HG02885 (cell line): ENCODE results near the gene RRAS.
A peak's percentile ranks its signal among the peaks of the same experiment; 100 is the strongest.

ENCODE experiments used
- ATAC-seq: cut with Tn5 transposase; IDR thresholded peaks from one replicate; pipeline ENCODE4 v1.9.1; 2021; ENCODE audit warnings: mild to moderate bottlenecking; ENCODE audit not compliant: unreplicated experiment, poor library complexity

Gene RRAS

GRCh38 chr19:49677901-49678674 is 38.1 kb upstream of the RRAS start:
- no peak for ATAC-seq

DNA sequence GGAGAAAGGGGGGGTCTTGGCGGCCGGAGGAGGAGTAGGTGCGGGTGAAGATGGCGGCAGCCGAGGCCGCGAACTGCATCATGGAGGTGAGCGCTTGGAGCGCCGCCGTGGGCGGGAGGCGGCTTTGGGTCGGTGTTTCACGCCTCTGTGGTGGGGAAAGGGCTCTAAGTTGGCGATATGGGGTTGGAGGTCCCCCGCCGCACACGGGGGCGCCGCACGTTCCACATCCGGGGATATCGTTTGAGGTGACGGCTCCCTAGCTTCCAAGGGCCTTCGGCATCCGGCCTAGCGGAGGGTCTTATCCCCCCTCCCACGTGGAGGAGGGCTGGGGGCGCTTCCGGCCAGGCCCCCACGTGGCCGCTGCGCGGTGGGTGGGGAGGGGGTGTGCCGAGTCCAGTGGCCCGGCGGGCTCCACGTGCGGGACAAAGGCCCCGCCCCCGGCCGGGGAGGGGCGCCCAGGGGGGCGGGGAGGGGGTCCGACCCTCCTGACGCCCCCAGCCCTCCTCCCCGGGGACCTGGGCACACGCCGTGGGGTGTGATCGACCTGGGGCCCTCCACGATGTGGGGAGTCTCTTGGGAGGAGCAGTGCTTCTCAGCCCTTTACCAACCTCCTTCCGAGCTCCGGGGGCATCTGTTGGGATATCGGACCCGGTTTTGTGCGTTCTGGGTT is 37.4 kb upstream of the RRAS start, which contains the start of gene PRMT1:
TSS of gene PRMT1 (plus strand) at position 41 of the 670 bp plus-strand sequence. CDS start at position 51, 10 bp downstream.
- no peak for ATAC-seq

DNA sequence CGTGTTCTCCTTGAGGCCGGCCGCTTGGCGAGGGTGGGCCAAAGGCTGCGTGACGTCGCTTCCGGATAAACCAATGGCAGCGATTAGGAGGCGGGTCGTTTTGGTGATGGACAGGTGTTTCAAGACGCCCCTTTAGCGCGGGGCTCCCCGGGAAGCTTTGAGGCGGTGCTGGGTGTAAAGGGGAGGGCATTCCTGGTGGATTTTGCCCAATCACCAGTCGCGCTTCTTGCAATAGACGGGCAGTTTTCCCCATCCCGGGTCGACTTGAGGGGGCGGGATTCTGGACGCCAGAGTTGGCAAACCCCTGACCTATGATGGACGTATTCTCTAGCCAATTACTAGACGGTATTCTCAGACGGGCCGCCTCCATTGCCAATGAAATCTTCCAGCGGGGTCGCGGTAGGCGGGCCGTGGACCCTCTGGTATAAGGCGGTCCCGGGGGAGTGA is 36.9 kb upstream of the RRAS start:
- peak; percentile 72 for ATAC-seq

DNA sequence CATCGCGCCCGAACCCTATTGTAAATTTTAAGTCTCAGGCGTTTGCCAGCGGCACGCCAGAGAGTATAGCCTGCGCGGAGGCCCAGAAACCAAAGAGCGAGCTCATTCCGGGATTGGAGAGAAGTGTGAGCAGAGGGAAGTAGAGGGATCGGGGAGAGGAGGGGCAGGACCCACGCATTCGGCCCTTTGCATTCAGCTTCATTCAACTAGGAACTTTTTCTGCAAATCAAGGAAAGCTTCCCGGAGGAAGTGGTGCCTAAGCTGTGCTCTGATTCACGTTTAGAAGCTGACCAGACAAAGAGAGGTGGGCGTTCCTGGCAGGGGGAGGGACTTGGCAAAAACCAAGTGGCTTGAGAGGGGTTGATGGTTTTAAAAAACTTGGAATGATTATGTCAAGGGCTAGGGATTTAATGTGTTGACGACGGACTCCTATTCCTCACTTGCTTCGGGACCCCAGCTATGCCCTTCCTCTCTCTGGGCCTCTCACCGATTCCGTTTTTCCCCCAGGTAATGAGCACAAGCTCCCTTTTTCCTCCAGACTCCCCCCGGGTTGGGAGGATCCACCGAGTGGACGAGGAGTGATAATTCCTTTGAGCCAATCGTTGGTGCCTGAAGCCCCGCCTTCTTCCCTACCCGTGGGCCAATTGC is 36.3 kb upstream of the RRAS start:
- peak; percentile 8 for ATAC-seq

- no peak for ATAC-seq
These were observed 32.4 kb upstream of the RRAS start for GRCh38 chr19:49672131-49672919.

DNA sequence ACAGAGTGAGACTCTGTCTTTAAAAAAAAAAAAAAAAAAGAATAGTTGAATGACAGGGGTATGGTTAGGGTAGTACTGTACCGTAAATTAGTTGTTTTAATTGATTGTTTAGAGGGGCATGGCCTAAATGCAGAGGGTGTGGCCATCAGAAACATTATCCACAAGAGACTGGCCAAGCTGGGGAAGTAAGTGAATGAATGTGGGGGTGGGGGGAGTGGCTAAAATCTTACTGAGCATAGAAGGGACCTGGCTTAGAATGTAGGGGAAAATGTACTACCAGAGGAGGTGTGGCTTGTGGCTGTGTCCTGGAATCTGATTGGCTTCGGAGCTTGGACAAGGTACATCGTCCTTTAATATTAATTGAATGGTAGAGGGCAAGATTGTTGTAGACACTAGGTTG is 29.6 kb upstream of the RRAS start:
- no peak for ATAC-seq

- no peak for ATAC-seq
These were observed 27.5 kb upstream of the RRAS start for GRCh38 chr19:49667473-49667872.

- no peak for ATAC-seq
These were observed 26.1 kb upstream of the RRAS start for GRCh38 chr19:49666120-49666444.

DNA sequence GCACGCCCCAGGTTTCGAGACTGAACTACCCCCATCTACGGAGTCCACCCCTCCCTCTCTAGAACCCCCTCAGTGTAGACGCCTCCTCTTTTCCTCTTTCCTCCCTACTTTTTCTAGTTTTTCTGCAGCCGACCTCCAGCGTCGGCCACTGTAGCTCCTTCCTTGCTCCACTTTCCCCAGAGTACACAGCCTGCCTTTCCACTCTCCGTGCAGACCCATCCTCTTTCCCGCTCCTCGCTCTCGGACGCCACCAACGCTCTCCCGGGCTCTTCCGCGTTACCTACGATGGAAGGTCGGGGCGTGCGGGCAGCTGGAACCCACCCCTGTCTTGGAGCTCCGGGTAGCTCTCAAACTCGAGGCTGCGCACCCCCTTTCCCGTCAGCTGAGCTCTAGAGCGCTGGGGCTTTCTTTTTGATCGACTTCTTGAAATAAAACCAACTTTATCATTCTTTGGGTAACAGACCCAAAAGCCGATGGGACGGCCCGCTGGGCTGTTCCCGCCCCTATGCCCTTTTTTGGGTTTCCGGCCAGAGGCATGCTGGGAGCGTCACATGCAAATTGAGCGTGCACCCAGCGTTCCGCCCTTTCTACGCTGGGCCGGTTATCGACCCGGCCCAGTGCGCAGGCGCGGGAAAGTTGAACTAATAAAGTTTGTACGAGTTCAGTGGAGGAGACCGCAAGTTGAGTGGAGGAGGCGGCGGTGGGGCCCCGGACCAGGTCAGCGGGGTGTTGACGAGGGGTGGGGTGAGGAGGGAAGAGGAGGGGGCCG is 25.6 kb upstream of the RRAS start, which contains the start of the genes BCL2L12 and IRF3:
TSS of gene BCL2L12 (plus strand) at position 583 of the 769 bp plus-strand sequence. CDS start 760 bp downstream, outside the sequence.
TSS of gene IRF3 (minus strand) at position 507 of the 769 bp plus-strand sequence. CDS start 1,019 bp downstream, outside the sequence.
- ATAC-seq = peak; percentile 83

DNA sequence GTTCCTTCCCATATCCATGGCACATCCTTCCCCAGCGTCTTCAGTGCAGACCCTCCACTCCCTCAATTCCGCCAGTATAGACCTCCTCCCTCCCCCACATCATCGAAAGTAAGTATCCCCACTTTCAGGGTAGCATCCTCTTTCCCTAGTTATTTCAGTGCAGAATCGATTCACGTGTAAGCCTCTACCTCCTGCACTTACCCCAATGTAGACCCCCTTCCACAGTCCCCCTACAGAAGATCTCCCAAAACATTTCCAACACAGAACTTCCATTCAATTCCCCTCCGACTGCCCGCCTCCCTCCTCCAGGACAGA is 25.1 kb upstream of the RRAS start:
- ATAC-seq = no peak

DNA sequence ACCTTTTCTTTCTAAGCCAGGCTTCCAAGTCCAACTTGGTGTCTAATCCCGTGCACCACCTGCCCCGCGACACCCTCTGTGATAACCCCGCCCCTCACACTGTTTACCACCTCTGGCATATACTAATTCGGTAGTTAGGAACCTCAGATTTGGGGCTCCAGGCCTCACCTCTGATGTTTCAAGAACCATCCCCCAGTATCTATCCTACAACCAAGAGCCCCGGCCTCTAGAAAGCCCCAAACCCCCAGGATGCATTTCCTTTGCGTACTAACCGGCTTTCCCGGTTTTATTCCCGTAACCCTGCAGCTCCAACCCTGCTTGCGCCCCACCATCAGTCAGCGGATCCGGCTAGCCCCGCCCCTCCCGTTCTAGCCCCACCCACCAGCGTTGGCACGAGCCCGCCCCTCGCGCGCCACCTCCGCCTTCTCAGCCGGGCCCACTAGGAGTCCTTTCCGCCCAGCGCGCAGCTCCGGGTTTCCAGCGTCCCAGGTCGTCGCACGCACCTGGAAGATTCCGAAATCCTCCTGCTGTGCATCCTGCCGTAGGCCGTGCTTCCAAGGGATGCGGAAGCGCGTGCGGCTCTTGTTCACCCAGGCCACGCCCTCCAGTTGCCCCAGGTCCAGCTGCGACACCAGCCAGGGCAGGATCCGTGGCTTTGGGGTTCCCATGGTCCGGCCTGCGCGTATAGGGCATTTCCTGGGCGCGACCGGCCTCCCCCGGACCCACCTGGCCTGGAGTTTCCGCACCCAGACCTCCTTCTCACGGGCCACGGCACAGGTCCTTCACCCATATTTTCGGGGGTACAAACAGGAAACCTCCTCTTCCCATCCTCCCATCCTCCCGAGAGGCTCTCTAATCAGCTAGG is 24.5 kb upstream of the RRAS start:
- peak; percentile 50 for ATAC-seq

DNA sequence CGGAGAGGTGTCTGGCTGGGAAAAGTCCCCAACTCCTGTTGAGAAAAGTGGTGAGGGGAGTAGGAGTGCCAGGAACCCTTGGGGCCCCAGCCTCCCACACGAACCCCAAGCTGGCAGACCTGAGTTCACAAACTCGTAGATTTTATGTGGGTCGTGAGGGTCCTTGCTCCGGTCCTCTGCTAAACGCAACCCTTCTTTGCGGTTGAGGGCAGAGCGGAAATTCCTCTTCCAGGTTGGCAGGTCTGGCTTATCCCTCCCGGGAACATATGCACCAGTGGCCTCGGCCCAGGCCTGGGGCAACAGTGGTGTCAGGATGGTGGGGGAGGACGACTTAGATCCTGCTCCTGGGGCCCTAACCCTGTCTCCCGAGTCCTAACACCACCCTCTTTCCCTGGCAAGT is 23.3 kb upstream of the RRAS start:
- ATAC-seq = no peak

DNA sequence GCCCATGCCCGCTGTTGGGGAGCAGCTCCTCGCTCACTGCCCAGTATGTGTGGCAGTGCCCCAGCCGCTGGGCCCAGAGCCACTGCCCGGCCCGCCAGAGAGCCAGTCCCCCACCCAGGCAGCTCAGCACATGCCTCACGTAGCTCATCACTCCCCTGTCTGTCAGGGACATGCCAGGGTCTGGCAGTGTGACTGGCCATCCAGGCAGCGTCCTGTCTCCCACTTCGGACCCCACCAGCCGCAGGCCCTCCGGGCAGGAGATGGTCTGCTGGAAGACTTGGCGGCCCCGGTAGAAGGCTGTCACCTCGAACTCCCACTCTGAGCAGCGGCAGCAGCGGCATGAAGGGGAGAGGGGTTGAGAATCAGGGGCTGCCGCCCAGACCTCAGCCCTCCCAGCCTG is 22.1 kb upstream of the RRAS start:
- ATAC-seq = no peak

DNA sequence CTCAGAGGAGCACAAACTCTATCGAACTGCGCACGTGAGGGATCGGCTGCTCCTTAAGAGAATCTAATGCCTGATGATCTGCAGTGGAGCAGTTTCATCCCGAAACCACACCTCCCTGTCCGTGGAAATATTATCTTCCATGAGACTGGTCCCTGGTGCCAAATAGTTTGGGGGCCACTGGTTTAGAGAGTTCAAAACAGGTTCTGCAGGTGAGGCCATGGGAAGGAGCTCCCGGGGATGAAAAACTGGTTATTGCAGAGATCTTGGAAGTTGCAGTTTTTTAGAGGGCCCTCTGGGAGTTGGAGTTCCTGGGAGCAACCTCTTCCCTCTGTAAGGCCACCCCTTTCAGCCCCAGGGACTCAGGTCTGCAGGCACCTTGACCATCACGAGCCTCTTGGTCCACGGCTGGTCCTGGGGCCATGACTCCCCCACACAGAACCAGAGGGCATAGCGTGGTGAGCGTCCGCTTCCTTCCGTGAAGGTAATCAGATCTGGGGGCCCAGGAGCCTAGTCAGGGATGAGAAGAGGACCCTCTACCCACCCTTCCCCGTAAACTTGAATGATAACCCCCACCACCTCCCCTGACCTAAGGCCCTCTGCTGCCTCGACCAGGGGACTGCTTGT is 20.5 kb upstream of the RRAS start:
- no peak for ATAC-seq

- no peak for ATAC-seq
These were observed 18.9 kb upstream of the RRAS start for GRCh38 chr19:49658566-49659442.

DNA sequence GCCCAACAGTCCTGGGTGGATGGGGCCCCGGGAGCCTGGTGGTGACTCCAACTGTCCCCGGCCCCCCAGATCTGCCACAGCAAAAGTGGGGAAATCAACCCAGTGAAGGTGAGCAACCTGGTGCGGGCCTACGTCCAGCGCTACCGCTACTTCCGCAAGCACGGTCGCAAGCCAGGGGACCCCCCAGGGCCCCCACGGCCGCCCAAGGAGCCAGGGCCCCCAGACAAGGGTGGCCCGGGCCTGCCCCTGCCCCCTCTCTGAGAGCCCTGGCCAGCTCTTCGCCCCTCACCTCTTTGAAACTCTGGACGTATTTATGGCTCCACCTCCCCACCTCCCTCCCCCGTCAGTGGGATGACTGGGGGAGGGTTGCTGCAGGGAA is 18.2 kb upstream of the RRAS start:
- no peak for ATAC-seq

DNA sequence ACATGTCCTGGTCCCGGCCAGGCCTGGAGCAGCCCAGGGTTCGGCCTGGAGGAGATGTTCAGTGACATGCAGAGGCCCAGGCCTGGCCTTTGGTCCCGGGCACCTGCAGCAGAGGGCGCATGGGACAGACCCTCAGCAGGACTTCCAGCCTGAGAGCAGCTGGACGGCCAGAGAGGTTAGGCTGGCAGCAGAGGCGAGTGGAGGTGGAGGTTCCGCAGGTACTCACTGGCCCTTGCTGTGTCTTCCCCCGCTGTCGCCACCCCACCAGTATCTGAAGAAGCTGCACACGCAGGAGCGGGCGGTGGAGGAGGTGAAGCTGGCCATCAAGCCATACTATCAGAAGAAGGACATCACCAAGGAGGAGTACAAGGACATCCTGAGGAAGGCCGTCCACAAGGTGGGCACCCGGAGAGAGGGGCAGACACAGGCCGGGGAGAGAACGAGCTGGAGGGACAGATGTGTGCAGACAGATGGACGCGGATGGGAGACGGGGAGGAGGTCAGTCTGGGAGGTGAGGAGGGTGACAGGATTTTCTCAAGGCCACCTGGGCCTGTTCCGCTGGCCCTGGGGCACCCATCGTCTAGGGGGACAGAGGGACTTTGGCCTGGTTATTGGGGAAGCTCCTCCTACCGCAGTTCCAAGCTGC is 17.7 kb upstream of the RRAS start:
- ATAC-seq = no peak
